Stomach (tissue), 4 donors: Measurements from ENCODE around the gene CHCHD2.

Experiments
- CTCF ChIP-seq, 7 experiments: fragments of 450-650 bp in 4 of 7; fragments of 200-600 bp in 3 of 7; sonication (generic) in 3 of 7; IDR thresholded peaks; one replicate each; pipeline ENCODE4 v1.5.1; 2016 to 2019; ENCODE audit warnings: antibody characterized with exemption in 7 of 7, control low read depth in 2 of 7, mild to moderate bottlenecking in 1 of 7
- EP300 ChIP-seq: sonication (generic); formaldehyde crosslinking; IDR thresholded peaks from one replicate; pipeline ENCODE4 v1.6.1; 2017; ENCODE audit warnings: antibody characterized with exemption

GRCh38 chr7:56063500-56063881, 42.8 kb downstream of the CHCHD2 start:
- TF ChIP-seq CTCF (IDR thresholded peaks at IDR 0.05) (no peak), EP300 (no peak)
